Prostate gland (tissue), 2 donors: ENCODE results near the gene BLOC1S3.

Experiments
- CTCF ChIP-seq, 4 experiments: fragments of 200-600 bp in 2 of 4; fragments of 450-650 bp in 2 of 4; sonication (generic) in 2 of 4; IDR thresholded peaks; 1 replicate in 3 of 4; 2 replicates in 1 of 4; pipeline ENCODE4 v1.5.1; 2016 to 2019; ENCODE audit warnings: antibody characterized with exemption in 4 of 4, mild to moderate bottlenecking in 2 of 4, moderate library complexity in 2 of 4
- POLR2A ChIP-seq: fragments of 450-650 bp; IDR thresholded peaks from one replicate; pipeline ENCODE4 v1.6.1; 2016; ENCODE audit warnings: antibody characterized with exemption, mild to moderate bottlenecking
- POLR2AphosphoS5 ChIP-seq: sonication (generic); formaldehyde crosslinking; IDR thresholded peaks from one replicate; pipeline ENCODE4 v1.6.1; 2017; ENCODE audit warnings: antibody characterized with exemption

GRCh38 chr19:45147835-45148676, 30.5 kb upstream of the BLOC1S3 start:
- TF ChIP-seq POLR2A (no peak), CTCF (IDR thresholded peaks at IDR 0.05) (no peak), POLR2AphosphoS5 (no peak)
